Body of pancreas (tissue), 4 donors: ENCODE data around the gene IL13.

Experiments
- POLR2A ChIP-seq, 3 donors: fragments of 450-650 bp; IDR thresholded peaks; one replicate each; pipeline ENCODE4 v1.6.1; 2016; ENCODE audit warnings: antibody characterized with exemption in 3 of 3, mild to moderate bottlenecking in 2 of 3
- TF ChIP-seq, protein P1 (sequence below), 7 experiments: fragments of 450-650 bp in 4 of 7; fragments of 200-600 bp in 3 of 7; sonication (generic) in 3 of 7; IDR thresholded peaks; one replicate each; pipeline ENCODE4 v1.5.1; 2016 to 2019; ENCODE audit warnings: antibody characterized with exemption in 7 of 7

DNA sequence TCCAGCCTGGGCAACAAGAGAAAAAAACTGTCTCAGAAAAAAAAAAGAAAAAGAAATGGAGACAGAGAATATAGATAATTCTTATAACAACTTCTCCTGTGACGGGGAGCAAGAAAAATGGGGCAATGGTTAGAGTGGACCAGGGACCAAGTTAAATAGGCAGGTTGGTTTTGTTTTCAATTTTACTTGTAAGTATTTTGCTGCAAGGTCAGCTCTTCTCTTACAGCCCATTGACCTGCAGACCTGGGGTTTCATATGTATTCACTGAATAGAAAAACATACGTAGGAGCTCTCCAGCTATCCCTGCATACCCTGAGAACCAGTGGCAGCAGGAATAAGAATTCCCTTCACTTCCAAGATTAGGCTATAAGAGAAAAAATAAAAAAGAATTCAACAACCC, 29.2 kb upstream of the IL13 start:
- no peak for TF ChIP-seq POLR2A (IDR thresholded peaks at IDR 0.05)
- TF ChIP-seq, protein P1, sequence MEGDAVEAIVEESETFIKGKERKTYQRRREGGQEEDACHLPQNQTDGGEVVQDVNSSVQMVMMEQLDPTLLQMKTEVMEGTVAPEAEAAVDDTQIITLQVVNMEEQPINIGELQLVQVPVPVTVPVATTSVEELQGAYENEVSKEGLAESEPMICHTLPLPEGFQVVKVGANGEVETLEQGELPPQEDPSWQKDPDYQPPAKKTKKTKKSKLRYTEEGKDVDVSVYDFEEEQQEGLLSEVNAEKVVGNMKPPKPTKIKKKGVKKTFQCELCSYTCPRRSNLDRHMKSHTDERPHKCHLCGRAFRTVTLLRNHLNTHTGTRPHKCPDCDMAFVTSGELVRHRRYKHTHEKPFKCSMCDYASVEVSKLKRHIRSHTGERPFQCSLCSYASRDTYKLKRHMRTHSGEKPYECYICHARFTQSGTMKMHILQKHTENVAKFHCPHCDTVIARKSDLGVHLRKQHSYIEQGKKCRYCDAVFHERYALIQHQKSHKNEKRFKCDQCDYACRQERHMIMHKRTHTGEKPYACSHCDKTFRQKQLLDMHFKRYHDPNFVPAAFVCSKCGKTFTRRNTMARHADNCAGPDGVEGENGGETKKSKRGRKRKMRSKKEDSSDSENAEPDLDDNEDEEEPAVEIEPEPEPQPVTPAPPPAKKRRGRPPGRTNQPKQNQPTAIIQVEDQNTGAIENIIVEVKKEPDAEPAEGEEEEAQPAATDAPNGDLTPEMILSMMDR (IDR thresholded peaks at IDR 0.05): no peak
